Fibroblast of skin of left biceps (primary cell): ENCODE results near the gene GPR55.
A peak's percentile ranks its signal among the peaks of the same experiment; 100 is the strongest.

ENCODE experiments used
- DNase-seq, 2 experiments: peaks; one replicate each; pipeline ENCODE4 v3.0.0-alpha.2; 2013; ENCODE audit warnings: low read depth in 2 of 2

The GPR55 gene

DNA sequence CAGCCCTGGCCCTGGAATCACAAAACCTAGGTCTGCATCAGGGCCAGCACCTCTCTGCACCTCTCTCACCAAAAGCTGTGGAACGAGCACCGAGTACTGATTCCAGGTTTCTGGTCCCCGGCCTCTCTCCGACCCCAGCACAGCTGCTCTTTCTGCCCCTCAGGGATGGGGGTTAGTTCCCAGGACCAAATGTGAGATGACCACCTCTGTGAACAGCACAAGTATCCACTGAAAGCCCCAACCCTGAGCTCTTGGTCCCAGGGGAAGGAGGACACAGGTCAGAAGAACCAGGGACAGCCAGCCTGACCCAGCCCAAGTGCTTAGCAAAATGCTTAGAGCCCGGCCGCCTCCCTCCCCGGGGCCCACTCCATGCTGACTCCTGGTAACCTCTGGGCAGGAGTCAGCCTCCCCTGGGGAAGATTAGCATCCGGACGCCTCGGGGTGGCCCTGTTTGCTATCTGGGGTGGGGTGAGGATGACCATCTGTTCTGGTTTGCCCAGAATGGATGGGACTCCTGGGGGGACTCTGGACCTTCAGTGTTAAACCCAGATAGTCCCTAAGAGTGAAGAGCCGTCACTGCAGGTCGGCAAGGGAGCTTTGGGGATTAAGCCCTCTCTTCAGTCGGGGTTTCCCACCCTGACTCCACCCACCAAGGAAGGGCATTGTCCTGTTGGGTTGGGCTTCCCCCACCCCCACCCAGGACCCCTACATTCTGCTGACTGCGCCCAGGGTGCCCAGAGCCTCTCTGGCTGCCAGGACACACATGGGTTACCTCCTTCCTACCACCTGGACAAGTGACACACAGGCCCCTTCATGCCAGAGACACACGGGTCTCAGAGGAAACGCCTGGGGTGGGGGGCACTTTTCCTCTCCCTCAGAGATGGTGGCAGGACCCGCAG lies 9.4 kb upstream of the GPR55 start:
- no peak for DNase-seq

DNA sequence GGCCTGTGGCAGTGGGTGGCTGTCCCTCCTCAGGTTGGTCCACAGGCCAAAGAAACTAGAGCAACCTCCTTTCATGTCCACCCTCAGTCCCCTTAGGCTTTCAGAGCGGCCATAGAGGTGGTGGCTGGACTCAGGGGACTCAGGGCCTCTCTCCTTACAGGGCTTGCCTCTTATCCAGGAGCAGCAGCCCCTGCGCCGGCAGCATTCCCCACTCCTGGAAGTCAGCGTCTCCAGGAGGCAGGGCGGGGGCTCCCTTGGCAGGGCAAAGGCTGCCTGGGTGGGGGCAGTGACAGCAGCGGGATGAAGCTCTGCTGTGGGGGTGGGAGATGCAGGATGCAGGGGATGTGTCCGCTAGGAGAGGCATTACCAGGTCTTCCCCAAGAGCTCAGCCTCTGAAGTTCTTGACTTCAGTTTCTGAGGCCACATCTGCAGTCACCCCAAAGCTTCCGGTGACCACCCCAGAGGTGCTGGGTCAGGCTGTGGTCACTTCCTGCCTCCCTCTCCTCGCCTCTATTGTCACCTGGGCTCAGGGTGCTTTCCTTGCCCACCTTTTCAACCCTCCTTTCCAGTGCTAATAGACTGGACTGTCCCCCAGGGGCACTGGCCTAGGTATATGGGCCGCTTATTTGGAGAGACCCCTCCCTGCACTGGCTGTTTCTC lies 8.6 kb upstream of the GPR55 start:
- no peak for DNase-seq

DNA sequence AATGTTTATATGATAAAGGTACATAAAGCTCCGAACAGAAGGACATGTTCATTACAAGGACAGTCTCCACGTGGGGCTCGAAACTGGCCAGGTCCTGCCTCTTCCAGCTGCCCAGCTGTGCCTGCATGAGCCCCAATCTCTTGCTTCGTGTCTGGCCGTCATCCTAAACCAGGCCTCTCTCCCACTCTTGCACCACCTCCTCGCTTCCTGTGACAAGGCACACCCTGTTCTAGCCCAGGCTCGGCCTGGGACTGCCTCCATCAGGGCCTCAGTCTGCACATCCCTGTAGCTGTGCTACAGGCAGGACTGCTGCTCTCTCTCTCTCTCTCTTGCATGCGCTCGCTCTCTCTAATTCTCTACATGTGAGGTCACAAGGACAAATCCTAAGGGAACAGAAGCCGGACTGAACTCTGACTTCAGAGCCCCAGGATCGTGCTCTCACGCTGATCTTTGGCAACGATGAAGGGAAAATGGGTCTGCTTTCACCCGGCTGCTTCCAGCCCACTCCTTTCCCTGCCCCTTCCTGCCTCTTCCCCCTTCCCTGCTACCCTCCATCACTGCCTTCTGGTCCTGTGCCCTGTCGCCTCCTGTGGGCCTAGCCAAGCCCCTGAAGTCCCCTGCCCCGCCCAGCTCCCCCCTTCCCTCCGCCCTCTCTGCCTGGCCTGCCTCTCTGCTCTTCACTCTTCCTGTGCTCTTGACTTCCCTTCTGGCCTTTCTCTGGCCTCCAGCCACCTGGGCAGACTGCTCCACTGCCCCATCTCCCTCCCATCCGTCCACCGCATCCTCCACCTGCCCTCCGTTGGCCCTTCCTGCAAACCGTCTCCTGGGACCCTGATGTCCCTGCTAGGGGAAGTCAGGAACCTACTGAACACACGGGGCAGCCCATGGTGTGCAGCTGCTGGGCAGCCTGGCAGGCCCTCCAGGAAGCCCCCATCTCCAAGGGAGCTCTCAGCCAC lies 7.8 kb upstream of the GPR55 start:
- peak in 1 of 2 experiments; percentile 5 for DNase-seq

DNA sequence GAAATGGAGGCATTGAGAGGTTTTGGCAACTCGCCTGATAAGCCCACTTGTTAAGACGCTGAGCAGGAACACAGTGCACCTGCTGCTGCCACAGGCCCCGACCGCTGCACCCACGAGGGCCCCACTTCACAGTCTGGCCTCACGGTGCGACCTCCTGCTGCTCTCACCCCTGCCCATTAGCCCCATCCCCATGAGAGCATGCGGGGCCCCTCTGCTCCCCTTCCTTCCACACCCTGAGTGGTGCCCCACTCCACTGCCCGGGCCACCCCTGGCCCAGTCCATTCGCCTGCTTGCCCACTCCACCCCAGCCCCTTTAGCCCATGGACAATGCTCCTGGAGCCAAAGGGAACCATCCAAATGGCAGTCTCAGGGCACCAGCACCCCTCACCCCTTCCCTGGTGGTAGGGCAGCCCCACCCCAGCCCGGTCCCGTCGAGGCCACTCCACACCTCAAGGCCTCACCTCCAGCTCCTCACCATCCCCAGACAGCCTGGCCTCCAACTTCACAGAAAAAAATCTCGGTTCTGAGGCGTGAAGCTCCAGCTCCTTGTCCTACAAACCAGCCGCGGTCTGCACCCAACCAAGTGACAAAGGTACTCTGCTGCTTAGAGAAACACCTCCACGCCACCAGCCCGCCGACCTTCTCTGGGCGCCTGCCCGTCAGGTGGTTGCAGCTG lies 6.7 kb upstream of the GPR55 start:
- no peak for DNase-seq

DNA sequence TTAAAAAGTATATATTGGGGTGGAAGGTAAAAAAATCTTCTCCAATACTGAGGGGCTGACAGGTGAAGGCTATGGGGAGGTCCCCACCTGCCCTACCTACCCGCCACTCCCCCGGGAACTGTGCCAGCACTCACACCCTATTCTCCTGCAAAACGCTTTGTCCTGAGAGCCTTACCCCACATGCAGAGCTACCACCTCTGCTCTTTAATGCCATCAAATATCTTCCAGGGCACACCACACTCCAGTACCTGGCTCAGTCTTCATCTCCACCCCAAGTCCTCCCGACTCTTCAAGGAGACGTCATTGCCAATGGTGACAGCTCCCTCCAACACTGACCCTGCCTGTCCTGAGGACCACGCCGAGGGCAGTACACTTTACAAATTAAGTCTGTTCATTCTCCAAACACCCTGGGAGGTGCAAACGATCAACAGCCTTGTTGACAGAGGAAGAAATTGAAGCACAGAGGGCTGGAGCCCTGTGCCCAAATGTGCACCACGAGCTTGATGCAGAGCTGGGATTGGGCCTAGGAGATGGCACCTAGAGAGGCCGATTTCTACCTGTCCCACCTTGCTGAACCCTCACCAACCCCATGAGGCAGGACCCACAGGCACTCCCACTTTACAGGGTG lies 6.0 kb upstream of the GPR55 start:
- no peak for DNase-seq

DNA sequence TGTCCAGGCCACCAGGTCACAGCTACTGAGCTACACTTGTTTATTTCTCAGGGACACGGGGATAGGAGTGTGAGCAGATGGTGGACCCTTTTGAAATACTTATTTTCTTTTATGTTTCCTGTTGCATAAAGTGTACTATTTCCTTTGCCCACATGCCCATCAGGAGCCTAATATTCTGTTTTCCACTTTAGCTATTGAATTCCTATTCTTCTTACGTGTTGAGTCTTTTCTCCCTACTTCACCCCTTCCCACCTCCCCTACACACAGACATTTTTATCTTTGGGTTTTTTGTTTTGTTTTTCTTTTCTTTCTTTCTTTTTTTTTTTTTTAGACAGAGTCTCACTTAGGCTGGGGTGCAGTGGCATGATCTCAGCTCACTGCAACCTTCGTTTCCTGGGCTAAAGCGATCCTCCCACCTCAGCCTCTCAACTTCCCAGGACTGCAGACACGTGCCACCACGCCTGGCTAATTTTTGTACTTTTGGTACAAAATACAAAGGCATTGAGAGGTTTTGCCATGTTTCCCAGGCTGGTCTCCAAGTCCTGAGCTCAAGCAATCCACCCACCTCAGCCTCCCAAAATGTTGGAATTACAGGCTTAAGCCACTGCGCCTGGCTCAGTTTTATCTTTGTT lies 5.2 kb upstream of the GPR55 start:
- DNase-seq, result no peak

DNA sequence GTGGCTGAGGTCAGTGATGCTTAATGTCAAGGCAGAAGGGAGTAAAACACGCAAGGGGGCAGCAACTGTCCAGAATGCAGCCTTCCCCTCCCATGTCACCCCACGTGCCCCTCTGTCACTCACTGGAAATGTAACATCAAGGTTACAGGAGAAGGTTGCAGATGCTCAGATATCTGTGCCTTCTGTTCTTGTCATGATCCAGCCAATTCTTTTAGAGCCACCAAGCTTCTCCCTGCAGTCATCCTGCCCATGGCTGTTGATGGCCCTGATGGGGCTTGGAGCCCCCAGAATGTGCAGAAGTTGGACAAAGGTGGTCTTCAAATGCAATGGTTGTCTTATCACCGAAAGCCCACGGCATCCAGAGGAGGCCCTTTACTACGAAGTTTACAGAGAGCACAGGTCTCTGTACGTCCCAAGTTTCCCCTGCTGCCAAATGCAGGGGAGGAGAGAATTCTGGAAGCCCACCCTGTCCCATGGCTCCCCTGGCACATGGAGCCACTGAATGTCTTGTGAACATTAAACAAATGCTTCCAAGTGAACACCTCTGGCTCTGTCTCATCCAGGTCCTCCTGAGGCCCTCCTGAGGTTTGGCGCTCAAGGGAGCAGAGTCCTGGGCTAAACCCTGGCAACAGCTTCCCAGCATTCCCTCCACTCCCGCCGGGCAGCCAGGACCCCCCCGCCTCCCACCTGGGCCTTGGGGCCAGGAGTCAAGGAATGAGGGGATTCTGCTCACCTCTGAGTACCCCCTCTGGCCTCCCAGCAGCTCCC lies 4.5 kb upstream of the GPR55 start:
- no peak for DNase-seq

DNA sequence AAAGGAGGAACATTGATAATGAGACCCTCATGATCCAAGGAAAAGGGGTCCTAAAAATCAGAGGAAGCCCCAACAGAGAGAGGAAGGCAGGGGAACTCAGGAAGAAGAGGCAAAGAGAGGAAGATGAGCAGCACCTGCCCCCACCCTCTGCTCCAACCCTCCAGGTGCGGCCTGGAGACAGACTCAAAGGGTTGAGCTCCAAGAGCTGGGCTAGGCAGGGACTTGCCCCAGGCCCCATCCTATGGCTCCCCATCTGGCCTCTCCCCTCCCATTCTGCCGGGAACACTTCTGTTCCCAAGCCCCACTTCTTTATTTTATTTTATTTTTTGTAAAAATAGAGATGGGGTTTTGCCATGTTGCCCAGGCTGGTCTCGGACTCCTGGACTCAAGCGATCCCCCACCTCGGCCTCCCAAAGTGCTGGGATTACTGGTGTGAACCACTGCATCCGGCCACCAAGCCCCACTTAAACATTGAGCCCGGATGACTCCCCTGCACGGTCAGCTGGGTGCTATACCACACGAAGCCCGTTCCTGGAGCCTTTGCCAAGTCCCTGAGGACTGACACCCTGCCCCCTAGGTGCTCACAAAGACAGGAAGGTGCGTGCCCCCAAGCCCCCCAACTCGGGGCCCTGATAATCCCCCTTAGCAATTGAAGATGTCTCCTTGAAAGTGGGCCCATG lies 3.8 kb upstream of the GPR55 start:
- DNase-seq, result no peak

DNA sequence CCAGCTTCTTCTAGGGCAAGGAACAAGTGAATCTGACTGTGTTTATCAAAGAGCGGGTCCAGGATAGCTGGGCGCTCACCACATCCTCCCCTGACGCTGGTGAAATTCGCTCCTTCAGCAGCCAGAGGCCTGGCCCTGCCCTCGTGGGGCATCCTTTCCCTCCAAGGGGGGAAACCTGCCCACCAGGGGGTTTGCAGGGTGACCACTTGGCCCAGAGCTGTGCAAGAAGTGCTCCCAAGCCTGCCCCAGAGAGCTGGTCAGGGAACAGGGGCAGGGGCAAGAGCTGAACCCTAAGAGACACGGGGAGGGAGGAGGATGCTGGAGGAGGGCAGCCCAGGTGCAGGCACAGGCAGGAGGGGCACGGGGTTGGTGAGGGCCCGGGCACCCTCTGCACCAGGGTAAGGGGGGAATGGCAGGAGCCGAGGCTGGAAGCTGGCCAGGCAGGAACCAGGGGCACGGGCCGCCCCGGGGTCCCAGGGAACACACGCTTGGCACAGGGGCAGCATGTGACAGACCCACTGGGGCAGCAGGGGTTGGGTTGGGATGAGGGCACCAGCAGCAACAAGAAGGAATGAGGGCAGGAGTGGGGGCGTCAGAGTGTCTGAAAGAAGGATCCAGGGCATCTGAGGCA lies 2.8 kb upstream of the GPR55 start:
- no peak for DNase-seq

DNA sequence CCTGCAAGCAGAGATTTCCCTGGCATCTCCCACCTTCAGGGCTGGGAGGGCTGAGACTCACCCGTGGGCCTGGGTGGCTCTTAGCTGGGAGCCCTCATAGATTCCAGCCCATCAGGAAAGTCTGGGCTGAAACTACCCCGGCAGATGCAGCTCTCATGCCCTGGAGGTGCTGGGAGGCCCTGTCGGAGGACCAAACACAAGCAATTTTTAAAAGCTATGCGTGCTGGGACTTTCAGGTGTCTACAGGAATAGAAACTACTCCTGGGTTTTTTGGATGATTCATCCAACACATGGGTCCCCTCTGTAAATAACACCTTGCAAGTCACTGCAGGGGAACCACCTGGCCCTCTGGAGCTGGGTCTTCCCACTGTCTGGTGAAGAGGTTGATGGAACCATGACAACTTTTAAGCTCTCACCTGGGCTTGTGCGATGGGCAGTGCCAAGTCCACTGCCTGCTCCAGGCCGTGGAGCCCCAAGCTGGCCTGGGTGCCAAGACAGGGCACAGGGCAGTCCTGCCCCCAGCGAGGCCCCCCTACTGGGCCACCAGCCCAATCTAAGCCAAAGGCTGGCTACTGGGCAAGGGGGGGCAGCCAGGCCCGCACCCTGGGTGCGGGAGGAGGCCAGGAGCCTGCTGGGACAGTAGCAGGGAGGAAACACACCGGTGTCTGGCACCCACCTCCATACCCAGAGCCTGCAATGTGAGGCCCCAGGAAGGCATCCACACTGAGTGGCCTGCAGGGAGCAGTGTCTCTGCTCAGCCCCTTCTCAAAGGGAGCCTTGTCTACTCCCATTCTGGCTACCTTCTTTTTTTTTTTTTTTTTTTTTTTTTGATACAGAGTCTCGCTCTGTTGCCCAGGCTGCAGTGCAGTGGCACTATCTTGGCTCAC lies 1.1 kb upstream of the GPR55 start:
- DNase-seq, result no peak

DNA sequence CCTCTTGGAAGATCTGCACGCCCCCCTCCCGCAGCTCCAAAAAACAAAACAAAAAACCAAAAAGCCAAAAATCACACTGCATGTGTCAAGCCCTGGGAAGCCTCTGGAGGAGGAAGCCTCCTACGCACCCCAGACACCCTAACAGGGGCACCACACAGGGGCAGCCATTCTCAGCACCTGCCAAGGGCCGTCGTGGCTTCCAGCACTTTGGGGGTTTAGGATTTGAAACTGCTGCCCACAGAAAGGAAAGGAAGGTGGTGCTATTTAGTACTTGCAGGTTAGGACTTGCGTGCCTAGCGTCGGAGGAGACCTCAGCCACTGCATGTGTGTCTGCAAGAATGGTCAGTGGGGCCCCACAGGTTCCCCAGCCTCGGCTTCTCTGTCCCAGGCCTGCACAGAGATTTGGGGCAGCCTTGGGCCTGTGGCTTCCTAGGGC lies 419 bp upstream of the GPR55 start:
- no peak for DNase-seq

DNA sequence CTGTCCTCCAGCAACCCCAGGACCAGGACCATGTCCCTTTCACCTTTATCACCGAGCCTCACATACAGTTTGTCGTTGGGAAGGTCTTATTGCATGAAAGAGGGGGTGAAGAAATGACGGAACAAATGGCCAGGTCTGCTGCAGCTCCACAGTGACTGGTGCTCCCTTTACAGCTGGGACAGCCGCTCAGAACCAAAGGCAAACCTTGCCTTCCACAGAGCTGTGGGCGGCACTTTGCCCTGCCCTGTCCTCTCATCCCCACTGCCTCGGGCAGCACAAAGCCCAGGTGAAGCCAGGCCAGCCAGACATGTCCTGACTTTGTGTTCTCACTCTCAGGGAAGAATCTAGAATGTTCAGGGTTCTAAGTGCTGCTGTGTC lies 961 bp downstream of the GPR55 start:
- no peak for DNase-seq

DNA sequence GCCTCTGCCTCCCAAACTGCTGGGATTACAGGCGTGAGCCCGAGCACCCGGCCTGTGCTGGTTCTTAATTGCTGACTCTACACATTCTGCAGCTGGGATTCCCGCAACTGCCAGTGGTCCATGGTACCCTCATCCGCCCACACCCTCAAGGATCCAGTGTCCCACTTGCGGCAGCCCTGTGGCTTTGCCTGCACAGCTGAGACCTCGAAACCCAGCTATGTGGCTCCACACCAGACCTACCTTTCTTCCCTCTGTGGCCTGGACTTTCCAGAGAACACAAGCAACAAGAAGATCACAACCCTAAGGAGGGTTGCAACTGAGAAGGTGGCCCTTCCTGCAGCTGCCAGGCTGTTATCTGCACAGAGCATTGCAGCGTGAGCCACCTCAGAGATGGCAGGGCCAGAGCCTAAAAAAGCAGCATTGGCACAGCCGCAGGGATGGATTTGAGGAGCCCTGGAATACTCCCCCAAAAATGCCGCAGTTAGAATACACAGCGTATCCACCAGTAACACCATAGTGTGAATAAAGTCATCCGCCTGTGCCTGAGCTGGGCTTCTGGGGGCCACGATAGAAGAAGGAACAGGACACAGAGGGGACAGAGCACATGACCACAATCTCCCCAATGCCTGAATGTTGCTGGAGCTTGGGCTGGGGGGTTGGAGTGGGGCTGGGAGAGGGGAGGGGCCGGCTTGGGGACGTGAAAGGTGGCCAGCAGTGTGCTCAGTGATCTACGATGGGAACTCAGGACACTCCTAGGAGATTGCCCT lies 1.9 kb downstream of the GPR55 start:
- DNase-seq, result no peak

DNA sequence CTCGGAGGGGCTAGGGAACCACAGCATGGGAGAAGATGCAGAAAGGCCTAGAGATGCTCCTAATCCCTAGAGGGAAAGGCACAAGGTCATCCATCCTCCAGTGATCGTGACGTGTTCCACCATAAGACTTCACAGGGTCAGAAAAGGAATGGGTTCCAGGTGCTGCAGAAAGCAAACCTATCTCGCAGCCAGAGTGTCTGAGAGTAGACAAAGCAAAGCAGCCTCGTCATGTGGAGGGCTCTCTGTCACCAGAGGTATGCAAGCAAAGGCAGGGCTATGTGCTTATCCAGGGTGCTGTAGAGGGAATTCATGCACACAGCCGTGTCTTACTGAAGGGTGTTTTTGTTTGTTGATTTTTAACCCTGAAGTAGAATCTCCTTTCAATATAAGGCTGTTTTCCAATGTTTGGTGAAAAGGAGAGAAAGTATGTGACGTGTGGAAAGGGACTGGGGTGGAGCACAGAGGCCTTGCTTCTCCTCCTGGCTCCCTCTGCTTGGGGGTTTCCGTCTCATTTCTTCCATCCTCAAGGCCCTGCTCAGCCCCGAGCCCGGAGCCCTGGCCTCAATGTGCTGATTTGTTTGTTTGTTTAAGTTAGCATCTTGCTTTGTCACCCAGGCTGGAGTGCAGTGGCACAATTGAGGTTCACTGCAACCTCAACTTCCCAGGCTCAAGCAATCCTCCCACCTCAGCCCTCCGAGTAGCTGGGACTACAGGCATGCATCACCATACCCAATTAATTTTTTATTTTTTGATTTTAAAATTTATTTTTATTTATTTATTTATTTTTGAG lies 3.0 kb downstream of the GPR55 start:
- no peak for DNase-seq

DNA sequence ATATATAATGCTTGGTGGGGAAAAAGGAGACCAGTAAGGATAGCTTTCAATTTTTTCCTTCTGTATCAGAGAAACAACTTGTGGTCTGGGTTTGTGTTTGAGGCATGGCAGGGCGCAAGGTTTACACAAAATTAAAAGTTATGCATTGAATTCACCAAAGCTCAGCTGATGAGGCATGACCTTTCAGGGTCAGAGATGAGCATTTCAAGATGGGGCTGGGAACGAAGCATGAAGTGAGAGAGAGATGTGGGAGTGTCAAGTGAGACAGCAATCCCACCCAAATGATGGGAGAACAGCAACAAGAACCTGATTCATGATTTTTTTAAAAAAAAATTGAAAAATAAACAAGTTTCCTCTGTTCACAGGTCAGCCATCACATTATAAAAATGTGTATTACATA lies 4.9 kb downstream of the GPR55 start:
- no peak for DNase-seq

DNA sequence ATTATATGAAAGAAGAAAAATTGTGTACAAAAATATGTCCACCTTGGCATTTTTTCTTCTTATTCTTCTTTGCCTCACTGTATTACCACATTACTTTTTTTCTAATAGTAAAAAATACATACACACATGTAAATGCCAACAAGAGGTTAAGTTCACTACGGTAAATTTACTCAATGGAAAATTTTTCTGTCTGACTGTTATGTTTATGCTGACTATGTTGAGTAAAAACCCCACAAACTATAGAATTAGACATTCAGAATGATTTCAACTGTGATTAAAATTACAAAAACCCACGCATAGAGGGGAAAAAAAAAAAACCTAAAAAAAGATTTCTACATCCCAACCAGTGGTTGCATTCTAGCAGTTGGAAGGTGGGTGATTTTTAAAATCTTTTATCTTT lies 5.4 kb downstream of the GPR55 start:
- DNase-seq, result no peak
